ENCODE data around the gene PTGER3.

DNA sequence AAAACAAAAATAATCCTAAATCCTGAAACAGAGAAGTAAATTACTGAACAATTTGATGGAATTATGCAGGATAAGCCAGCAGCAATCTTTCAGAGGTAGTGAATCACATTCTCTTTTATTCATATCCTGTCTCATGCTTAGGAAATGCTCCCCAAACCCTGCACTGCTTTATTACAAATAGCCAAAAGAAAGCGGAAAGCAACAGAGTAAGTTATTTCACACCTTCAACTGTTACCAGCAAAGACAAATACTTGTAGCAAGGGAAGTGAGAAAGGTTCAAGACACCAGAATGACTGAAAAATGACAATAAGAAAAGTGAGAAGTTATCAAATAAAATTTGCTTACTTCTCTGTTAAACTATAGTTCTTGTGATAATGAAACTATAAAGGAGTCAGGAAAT lies 27.1 kb upstream of the PTGER3 start:
- TF ChIP-seq POLR2AphosphoS5 (IDR thresholded peaks at IDR 0.05), result no peak
- TF ChIP-seq, protein P1, sequence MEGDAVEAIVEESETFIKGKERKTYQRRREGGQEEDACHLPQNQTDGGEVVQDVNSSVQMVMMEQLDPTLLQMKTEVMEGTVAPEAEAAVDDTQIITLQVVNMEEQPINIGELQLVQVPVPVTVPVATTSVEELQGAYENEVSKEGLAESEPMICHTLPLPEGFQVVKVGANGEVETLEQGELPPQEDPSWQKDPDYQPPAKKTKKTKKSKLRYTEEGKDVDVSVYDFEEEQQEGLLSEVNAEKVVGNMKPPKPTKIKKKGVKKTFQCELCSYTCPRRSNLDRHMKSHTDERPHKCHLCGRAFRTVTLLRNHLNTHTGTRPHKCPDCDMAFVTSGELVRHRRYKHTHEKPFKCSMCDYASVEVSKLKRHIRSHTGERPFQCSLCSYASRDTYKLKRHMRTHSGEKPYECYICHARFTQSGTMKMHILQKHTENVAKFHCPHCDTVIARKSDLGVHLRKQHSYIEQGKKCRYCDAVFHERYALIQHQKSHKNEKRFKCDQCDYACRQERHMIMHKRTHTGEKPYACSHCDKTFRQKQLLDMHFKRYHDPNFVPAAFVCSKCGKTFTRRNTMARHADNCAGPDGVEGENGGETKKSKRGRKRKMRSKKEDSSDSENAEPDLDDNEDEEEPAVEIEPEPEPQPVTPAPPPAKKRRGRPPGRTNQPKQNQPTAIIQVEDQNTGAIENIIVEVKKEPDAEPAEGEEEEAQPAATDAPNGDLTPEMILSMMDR (IDR thresholded peaks at IDR 0.05), result no peak
- TF ChIP-seq POLR2A (IDR thresholded peaks at IDR 0.05), result no peak
- TF ChIP-seq EP300 (IDR thresholded peaks at IDR 0.05), result no peak

Measured in sigmoid colon (tissue), 4 donors.